ENCODE results near the gene LRTM2.
A peak's percentile ranks its signal among the peaks of the same experiment; 100 is the strongest.

The LRTM2 gene

GRCh38 chr12:1829306-1829900 lies 9.0 kb downstream of the LRTM2 start:
- no peak for DNase-seq (ENCODE audit: low spot score)

GRCh38 chr12:1830401-1830845 lies 10.1 kb downstream of the LRTM2 start:
- DNase-seq (ENCODE audit: low spot score): no peak

GRCh38 chr12:1830981-1831963 lies 10.9 kb downstream of the LRTM2 start:
- DNase-seq (ENCODE audit: low spot score): peak; percentile 59

- no peak for DNase-seq (ENCODE audit: low spot score)
These were observed 12.6 kb downstream of the LRTM2 start for GRCh38 chr12:1832801-1833595.

GRCh38 chr12:1833596-1834028 lies 13.2 kb downstream of the LRTM2 start:
- no peak for DNase-seq (ENCODE audit: low spot score)

GRCh38 chr12:1834186-1834925 lies 14.0 kb downstream of the LRTM2 start:
- no peak for DNase-seq (ENCODE audit: low spot score)

GRCh38 chr12:1835211-1836131 lies 15.1 kb downstream of the LRTM2 start:
- DNase-seq (ENCODE audit: low spot score): no peak

GRCh38 chr12:1836241-1836803 lies 16.0 kb downstream of the LRTM2 start:
- DNase-seq (ENCODE audit: low spot score): no peak

GRCh38 chr12:1836854-1837421 lies 16.6 kb downstream of the LRTM2 start:
- peak; percentile 60 for DNase-seq (ENCODE audit: low spot score)

- DNase-seq (ENCODE audit: low spot score): peak; percentile 21
These were observed 17.3 kb downstream of the LRTM2 start for GRCh38 chr12:1837541-1838204.

- no peak for DNase-seq (ENCODE audit: low spot score)
These were observed 18.0 kb downstream of the LRTM2 start for GRCh38 chr12:1838205-1838993.

GRCh38 chr12:1838994-1839365 lies 18.6 kb downstream of the LRTM2 start:
- no peak for DNase-seq (ENCODE audit: low spot score)

- no peak for DNase-seq (ENCODE audit: low spot score)
These were observed 19.1 kb downstream of the LRTM2 start for GRCh38 chr12:1839464-1839863.

GRCh38 chr12:1839956-1840951 lies 19.9 kb downstream of the LRTM2 start:
- DNase-seq (ENCODE audit: low spot score): peak; percentile 17

- no peak for DNase-seq (ENCODE audit: low spot score)
These were observed 20.6 kb downstream of the LRTM2 start for GRCh38 chr12:1840981-1841425.

GRCh38 chr12:1841586-1842182 lies 21.3 kb downstream of the LRTM2 start:
- DNase-seq (ENCODE audit: low spot score): no peak

Measured in kidney tubule cell (primary cell).